Ascending aorta (tissue), 2 donors: ENCODE measurements around the gene CDH5. TPM values are rescaled to one million over a fixed set of nuclear protein-coding genes. Genes with fewer than 3 reads are reported as not detected.

ENCODE experiments used
- DNase-seq, 2 donors: peaks; one replicate each; pipeline ENCODE4 v3.0.0-alpha.2; 2019; ENCODE audit warnings: low spot score in 2 of 2
- H3K27ac ChIP-seq, 2 donors: fragments of 200-600 bp; sonication (generic); one replicate each; pipeline ENCODE4 v1.5.1; 2016 to 2017; ENCODE audit warnings: mild to moderate bottlenecking in 1 of 2
- H3K27me3 ChIP-seq: fragments of 200-600 bp; sonication (generic); one replicate; pipeline ENCODE4 v1.5.1; 2017
- H3K36me3 ChIP-seq, 2 donors: fragments of 200-600 bp; sonication (generic); one replicate each; pipeline ENCODE4 v1.5.1; 2016
- H3K4me1 ChIP-seq, 2 donors: fragments of 200-600 bp; sonication (generic); one replicate each; pipeline ENCODE4 v1.5.1; 2016 to 2017; ENCODE audit warnings: mild to moderate bottlenecking in 1 of 2
- H3K4me3 ChIP-seq, 2 donors: fragments of 200-600 bp; sonication (generic); one replicate each; pipeline ENCODE4 v1.5.1; 2016 to 2017; ENCODE audit warnings: mild to moderate bottlenecking in 1 of 2
- H3K9me3 ChIP-seq, 2 donors: fragments of 200-600 bp; sonication (generic); one replicate each; pipeline ENCODE4 v1.5.1; 2016
- CTCF ChIP-seq, 3 experiments: fragments of 200-600 bp in 2 of 3; fragments of 450-650 bp in 1 of 3; sonication (generic) in 2 of 3; IDR thresholded peaks; one replicate each; pipeline ENCODE4 v1.5.1; 2016 to 2019; ENCODE audit warnings: antibody characterized with exemption in 3 of 3, mild to moderate bottlenecking in 1 of 3, moderate library complexity in 1 of 3
- intact Hi-C: fragments of 100-400 bp; cut with DNase I; formaldehyde crosslinking; loops from one replicate; pipeline ENCODE4 v1.15.1; 2023
- total RNA-seq: library from RNA; depleted of rRNA; stranded (reverse); fragments of >200 nt; gene quantifications from one replicate; pipeline ENCODE4 v1.1.0, GENCODE V29; 2016

CDH5 gene
- total RNA-seq, 1 donor from 2014 or later: 119 TPM

GRCh38 chr16:66357523-66357928 is 9.0 kb upstream of the CDH5 start:
- TF ChIP-seq CTCF (IDR thresholded peaks at IDR 0.05): peak; percentile 37 to 77 (median 69)
- Histone ChIP-seq H3K4me1 (peaks cover 0 to 2% of the 10 kb centered on the region in 2 donors), H3K36me3 (no peaks in the 10 kb centered on the region), H3K9me3 (no peaks in the 10 kb centered on the region), H3K27ac (no peak overlapping the region), H3K4me3 (no peak overlapping the region), H3K27me3 (no peaks in the 10 kb centered on the region)
- DNase-seq: peak in 1 of 2 donors; percentile 77
- intact Hi-C loops: loop anchor here (5.0 kb wide), 1 partner anchor 125 kb away; no protein-coding TSS in a partner anchor

DNA sequence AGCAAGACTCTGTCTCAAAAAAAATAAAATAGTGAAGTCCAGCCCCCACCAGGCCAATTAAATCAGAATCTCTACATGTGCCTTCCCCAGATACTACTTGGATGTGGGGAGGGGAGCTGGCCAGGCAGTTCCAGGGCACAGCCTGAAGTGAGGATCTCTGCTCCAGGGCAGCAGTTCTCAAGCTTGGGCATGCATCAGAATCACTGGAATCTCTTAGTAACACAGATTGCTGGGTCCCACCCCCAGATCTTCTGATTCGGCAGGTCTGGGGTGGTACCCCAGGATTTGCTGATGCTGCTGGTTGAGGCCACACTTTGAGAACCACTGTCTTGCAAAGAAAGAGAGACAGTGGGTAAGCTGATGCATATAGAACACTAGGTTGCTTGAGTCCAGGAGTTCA is 8.3 kb upstream of the CDH5 start:
- Histone ChIP-seq H3K27ac (no peak overlapping the region), H3K27me3 (no peaks in the 10 kb centered on the region), H3K9me3 (no peaks in the 10 kb centered on the region), H3K4me1 (peaks cover 0 to 2% of the 10 kb centered on the region in 2 donors), H3K4me3 (no peak overlapping the region), H3K36me3 (no peaks in the 10 kb centered on the region)
- intact Hi-C loops: loop anchor here (5.0 kb wide), 1 partner anchor 124 kb away; no protein-coding TSS in a partner anchor
- DNase-seq: no peak
- no peak for TF ChIP-seq CTCF (IDR thresholded peaks at IDR 0.05)

DNA sequence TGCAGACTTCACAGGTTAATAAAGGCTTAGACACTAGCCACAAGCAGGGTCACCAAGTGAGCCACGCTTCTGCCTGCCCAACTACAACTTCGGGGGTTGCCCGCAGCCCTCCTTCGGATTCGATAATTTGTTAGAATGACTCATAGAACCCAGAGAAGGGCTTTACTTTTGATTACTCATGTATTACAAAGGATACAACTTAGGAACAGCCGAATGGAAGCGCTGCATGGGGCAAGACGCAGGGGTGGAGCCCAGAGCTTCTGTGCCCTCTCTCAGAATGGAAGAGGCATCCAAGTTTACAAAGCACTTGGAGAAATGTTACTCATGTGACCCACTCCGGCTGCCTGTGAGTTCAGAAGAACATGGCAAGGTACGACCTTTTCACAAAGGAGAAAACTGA is 7.5 kb upstream of the CDH5 start:
- Histone ChIP-seq H3K36me3 (no peaks in the 10 kb centered on the region), H3K27me3 (no peaks in the 10 kb centered on the region), H3K4me1 (peaks cover 0 to 2% of the 10 kb centered on the region in 2 donors), H3K9me3 (no peaks in the 10 kb centered on the region), H3K27ac (no peak overlapping the region), H3K4me3 (no peak overlapping the region)
- intact Hi-C loops: loop anchor here (5.0 kb wide), 1 partner anchor 123 kb away; no protein-coding TSS in a partner anchor
- no peak for DNase-seq
- TF ChIP-seq CTCF (IDR thresholded peaks at IDR 0.05): no peak

DNA sequence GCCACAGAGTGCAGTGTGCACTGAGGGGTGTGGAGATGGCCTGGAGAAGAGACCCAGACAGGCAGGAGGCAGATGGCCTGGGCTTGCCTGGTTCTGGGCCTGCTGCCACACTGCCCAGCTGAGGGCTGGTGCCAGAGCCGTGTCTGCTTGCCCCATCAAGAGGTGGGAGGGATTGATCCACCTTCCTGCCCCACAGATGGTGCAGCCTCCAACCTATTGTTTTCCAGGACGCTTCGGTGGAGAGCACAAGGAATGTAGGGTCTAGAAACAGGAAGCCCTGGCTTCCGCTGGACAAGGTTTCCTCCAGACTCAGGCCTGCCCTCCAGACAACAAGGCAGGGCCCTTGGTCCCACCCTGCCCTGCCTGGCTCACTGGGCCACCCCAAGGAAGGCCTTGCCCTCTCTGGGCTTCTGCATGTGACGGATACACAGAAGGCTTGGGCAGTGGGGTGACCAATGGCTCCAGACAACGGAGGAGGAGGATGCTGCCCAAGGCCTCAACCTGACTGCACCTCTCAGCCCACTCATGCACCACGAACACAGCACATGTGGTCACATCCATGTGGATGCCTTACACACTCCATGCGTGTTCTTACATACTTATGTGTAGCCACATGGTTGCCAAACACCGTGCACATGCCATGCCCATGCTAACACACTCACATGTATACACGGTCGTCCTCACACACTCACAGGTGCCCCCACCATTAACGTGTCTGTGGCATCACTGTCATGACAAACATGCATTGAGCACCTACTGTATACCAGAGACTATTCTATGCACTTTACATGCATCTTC is 6.5 kb upstream of the CDH5 start:
- H3K4me3 ChIP-seq: no peak overlapping the region
- no peaks in the 10 kb centered on the region for H3K36me3 ChIP-seq
- H3K27me3 ChIP-seq: no peaks in the 10 kb centered on the region
- peaks cover 0 to 3% of the 10 kb centered on the region in 2 donors for H3K4me1 ChIP-seq
- intact Hi-C loops: loop anchor here (5.0 kb wide), 1 partner anchor 122 kb away; no protein-coding TSS in a partner anchor
- no peak for TF ChIP-seq CTCF (IDR thresholded peaks at IDR 0.05)
- no peaks in the 10 kb centered on the region for H3K9me3 ChIP-seq
- DNase-seq: no peak
- no peak overlapping the region for H3K27ac ChIP-seq

DNA sequence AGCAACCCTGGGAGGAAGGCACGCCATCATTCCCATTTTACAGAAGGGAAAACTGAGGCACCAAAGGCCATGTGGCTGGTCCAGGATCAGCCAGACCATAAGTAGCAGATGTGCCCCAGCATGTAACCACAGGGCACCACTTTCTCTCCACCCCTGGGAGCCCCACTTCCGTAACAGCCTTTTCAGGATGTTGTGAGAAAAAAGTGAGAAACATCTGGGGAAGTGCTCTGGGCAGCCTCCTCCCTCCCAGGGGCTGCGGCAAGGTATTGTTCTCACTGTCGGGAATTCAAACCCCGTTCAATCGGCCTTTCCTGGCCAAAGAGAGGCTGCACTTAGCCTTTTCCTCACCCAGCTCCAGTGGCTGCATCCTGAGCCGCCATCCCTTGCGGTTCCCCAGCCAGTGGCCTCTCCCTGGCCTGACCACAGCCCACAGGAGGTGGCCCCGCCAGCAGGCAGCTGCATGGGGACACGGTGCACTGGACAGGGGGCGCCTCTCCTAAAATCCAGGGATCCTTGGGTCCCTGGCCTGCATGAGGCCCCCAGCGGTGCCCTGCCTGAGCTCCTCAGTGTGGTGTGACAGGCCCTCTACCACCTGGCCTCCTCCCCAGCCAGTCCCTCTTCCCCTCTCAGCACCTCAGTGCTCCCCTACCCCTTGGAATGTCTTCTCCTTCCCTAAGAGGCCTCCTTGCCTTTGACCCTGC is 5.7 kb upstream of the CDH5 start:
- Histone ChIP-seq H3K27ac (peak overlapping the region in 1 of 2 donors; percentile 11), H3K27me3 (no peaks in the 10 kb centered on the region), H3K9me3 (no peaks in the 10 kb centered on the region), H3K4me1 (peaks cover 0 to 3% of the 10 kb centered on the region in 2 donors), H3K4me3 (no peak overlapping the region), H3K36me3 (no peaks in the 10 kb centered on the region)
- intact Hi-C loops: no loop called here
- TF ChIP-seq CTCF (IDR thresholded peaks at IDR 0.05): no peak
- no peak for DNase-seq
